GM21528 (cell line): ENCODE results near the gene GORASP2.

Experiments used
- ATAC-seq: cut with Tn5 transposase; IDR thresholded peaks from one replicate; pipeline ENCODE4 v1.9.1; 2021; ENCODE audit warnings: mild to moderate bottlenecking, moderate library complexity; ENCODE audit not compliant: unreplicated experiment, low FRiP score

The GORASP2 gene

GRCh38 chr2:170991398-170992182 is 62.5 kb downstream of the GORASP2 start:
- no peak for ATAC-seq

- no peak for ATAC-seq
Measured at GRCh38 chr2:170996316-170996715, 67.3 kb downstream of the GORASP2 start.

- ATAC-seq, result no peak
Measured at GRCh38 chr2:170997893-170998597, 69.0 kb downstream of the GORASP2 start.

GRCh38 chr2:170999654-171000053 is 70.6 kb downstream of the GORASP2 start:
- ATAC-seq, result no peak

GRCh38 chr2:171004363-171004762 is 75.3 kb downstream of the GORASP2 start:
- no peak for ATAC-seq

- no peak for ATAC-seq
Measured at GRCh38 chr2:171004833-171005232, 75.8 kb downstream of the GORASP2 start.

- ATAC-seq, result no peak
Measured at GRCh38 chr2:171008550-171009205, 79.6 kb downstream of the GORASP2 start.

GRCh38 chr2:171009386-171009785 is 80.3 kb downstream of the GORASP2 start:
- no peak for ATAC-seq

GRCh38 chr2:171013851-171014250 is 84.8 kb downstream of the GORASP2 start:
- no peak for ATAC-seq

GRCh38 chr2:171016125-171016524 is 87.1 kb downstream of the GORASP2 start:
- ATAC-seq, result no peak
